CD4-positive, alpha-beta T cell treated with Interleukin-15 for 4 hours (primary cell): Measurements from ENCODE around the gene DPP10.

ENCODE experiments used
- DNase-seq: peaks from one replicate; pipeline ENCODE4 v3.0.0-alpha.2; 2020; ENCODE audit warnings: low spot score

Gene DPP10

GRCh38 chr2:115569547-115569946 is 1127.1 kb downstream of the DPP10 start:
- no peak for DNase-seq

DNA sequence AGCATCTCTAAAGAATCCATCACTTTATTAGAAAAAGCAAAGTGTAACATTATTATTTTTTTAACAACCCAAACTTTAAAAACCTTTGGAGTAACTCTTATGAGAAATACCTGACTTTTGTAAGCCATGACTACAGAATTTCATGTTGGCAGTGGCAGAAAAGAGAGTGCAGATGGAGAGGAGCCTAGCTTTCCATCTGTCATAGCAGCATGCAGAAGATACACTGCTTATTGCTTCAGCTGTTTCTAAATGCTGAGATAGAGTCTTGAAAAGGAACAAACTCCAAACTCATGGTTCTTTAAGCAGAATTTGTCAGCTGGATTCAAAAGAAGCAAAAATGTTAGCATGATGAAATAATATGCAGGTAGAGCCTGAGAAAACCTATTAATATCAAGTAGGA is 1130.3 kb downstream of the DPP10 start:
- DNase-seq = no peak

DNA sequence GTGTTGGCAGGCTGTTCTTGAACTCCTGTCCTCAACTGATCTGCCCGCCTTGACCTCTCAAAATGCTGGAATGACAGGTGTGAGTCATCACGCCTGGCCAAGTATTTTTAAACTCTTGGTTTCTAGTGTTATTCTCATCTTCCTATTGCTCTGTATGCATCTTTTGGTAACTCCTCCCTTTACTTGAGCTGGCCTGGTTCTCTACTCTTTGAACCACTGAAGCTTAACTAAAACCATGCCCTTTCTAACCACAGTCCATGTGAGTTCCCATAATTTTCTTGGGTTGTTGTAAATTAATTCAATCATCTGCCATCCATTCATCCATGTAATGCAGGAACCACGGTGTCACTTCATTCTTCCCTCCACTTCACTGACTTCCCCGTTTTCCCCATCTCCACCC is 1131.3 kb downstream of the DPP10 start:
- DNase-seq = no peak

DNA sequence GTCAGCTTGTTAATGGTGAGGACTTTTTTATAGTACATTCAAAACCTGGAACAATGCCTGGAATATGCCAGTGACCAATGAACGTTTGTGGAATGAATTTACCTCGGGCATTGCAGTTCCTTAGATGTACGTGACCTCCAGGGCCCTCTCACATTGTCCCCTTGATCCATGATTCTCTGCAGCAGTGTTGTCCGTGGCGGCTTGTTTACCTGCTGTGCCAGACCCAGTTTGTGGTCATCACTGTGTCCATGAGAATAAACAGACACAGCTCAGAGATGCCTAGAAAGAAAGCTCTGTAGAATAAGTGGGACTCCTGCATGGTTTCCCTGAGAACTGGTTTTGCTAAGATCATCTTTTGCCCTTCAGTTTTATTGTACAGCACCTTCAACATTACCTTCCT is 1132.2 kb downstream of the DPP10 start:
- no peak for DNase-seq

- DNase-seq = no peak
Measured at GRCh38 chr2:115580784-115581183, 1138.3 kb downstream of the DPP10 start.

- no peak for DNase-seq
Measured at GRCh38 chr2:115584507-115584906, 1142.1 kb downstream of the DPP10 start.

DNA sequence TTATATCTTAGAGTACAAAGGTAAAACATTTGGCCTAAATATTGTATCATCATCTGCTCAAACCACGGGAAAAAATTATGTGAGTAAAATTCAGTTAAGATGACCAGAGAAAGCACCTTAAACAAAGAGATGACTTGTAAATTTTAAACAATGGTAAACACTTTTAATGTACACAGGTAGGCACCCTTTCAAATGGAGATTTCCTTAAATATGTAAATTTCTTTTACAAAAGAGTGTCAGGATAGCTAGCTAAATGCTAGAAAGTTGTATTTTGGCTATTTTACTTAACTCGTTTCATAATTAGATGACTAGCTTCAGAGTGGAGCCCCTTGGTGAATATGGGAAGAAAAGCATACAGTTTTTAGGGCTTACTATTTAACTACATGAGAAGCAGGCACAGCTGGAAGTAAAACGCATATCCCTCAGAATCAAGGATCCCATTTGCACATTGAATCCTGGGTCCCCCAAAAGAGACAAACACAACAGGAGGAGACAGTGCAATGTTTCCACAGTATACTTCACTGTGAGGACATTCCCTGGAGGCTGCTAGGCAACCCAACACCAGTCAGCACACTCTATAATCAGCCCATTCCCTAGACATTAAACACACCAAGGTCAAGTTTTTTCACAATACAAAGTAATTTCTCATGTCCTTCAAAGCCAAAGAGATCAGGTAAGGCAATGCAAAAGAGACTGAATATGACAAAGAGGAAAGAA is 1154.4 kb downstream of the DPP10 start:
- DNase-seq = no peak

GRCh38 chr2:115603285-115603684 is 1160.8 kb downstream of the DPP10 start:
- DNase-seq = no peak

DNA sequence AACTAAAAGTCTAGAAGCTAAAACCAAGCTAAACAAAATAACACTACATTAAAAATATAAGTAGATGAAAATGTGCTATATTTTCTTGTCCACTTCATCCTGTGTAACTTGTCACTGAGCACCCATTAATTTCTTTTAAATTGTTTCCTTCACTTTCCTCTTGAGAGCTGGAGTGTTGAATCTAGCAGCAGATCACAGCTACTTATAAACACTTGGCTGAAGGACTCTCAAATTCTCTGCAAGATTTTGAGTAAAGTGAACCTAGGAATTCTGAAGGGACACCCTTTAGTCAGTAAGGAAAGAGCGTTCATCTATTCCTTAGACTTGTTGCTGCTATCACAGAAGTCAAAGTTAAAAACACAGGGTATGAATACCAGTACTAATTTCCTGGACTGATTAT is 1163.9 kb downstream of the DPP10 start:
- no peak for DNase-seq

DNA sequence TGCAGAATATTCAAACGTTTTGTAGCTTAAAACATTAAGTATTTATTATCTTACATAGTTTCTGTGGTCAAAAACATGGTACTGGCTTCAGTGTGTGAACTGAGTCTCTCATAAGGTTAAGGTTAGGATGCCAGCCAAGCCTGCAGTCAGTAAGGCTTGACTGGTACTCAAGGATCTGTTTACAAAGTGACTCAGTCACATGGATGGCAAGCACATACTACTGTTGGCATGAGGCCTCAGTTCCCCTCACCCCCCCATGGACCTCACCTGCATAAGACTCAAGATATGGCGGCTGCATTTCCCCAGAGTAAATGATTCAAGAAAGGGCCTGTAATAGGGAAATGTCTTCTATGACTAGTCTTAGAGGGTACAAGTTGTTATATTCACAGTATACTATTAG is 1167.5 kb downstream of the DPP10 start:
- no peak for DNase-seq

DNA sequence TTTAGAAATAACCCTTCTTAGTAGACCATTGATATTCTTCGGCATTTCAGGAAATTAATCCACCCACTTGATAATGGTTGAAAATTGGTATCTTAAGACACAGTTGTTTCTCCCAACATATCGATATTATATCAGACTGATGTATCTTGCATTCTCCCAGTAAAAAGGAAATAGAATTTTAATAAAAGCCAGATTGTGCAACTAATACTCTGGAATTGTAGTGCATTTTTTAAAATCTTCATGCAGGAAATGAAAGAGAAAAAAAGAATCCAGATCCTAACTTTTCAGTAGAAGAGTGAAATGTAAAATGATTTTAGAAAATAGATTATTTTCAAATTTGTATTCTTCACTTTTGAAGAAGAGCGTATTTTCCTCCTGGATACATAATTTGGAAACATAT is 1168.4 kb downstream of the DPP10 start:
- no peak for DNase-seq

DNA sequence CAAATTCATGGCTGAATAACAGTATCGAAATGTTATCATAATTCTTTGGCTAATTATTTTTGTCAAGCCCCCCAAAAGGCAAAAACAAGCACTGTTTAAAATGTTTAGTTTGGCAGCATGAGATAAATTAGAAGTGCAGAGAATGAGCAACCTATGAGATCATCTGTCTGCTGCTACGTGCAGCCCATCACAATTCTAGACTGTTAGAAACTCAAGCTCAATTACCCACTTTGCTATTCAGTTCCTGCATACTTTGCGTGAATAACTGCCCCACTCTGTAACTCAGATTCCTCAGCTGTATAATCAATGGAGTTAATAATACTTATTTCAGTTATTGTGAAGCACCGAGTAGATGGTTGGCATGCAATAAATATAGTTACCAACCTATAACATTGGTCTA is 1181.9 kb downstream of the DPP10 start:
- no peak for DNase-seq

DNA sequence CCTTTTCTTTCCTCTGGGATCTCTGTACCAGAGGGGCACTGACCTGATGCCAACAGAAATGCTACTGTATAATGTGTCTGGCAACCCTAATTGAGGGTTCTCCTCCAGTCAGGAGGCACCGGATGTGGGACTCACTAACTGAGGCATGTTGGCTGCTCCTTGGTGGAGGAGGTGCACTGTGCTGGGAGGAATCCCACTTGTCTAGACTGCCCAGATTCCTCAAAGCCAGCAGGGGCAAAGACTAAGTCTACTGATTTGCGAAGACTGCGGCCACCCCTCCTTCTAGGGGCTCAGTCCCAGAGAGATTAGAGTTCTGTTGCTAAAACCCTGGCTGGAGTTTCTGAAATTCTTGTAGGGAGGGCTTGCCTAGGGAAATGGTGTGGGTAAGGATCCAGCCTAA is 1192.1 kb downstream of the DPP10 start:
- no peak for DNase-seq

GRCh38 chr2:115635430-115635829 is 1193.0 kb downstream of the DPP10 start:
- no peak for DNase-seq

DNA sequence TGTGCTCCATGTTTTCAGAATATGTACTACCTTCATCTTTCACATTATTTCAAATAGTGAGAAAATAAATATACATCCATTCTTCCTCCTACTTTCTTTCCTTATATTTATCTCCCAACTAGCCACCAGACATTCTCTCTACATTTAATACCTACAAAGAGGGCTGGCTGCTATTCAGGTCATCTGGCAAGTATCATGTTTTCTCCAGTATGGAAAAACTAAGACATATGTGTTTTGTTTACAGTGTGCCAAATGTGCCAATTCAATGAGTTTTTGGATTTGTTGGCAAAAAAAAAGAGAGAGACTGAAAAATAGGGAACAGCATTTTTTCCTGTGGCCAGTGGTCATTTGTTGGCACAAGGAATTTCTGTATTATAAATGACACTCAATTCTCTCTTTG is 1207.3 kb downstream of the DPP10 start:
- no peak for DNase-seq

DNA sequence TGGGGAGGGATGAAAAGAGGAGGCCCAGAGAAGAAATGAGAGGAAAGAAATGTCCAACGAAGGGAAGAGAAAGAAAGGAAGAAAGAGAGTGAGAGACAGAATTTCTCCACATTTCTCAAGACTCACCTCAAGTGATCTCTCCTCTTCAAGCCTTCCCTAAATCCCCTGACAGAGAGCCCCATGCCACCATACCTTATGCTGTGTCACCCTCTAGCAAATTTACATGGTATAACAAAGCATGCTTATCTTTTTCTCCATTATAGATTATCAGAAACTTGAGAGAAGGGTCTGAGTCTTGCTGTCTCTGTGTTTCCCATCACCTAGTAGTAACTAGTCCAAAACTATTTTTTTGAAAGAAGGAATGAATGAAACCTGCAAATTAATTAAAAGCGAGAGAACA is 1208.4 kb downstream of the DPP10 start:
- DNase-seq = no peak

- DNase-seq = no peak
Measured at GRCh38 chr2:115652652-115653051, 1210.2 kb downstream of the DPP10 start.

DNA sequence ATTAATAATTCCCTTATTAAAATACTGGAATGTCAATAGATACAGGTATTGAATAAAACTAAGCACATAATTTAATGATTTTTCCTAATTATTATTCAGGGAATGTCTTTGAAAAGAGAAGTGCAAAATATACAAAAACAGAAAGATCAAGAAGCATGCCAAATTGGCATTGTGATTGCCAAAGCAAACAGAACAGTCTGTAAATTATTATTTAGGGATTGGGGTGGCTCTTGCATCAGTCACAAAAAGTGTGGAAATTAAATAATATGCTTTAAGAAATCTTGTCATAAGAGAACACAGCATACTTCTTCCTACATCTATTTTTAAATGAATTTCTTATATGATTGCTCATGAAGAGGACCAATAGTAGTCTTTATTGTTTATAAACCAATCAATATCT is 1211.9 kb downstream of the DPP10 start:
- DNase-seq = no peak

GRCh38 chr2:115678129-115678528 is 1235.7 kb downstream of the DPP10 start:
- no peak for DNase-seq

GRCh38 chr2:115684345-115684744 is 1241.9 kb downstream of the DPP10 start:
- no peak for DNase-seq

- DNase-seq = no peak
Measured at GRCh38 chr2:115691409-115691808, 1249.0 kb downstream of the DPP10 start.

DNA sequence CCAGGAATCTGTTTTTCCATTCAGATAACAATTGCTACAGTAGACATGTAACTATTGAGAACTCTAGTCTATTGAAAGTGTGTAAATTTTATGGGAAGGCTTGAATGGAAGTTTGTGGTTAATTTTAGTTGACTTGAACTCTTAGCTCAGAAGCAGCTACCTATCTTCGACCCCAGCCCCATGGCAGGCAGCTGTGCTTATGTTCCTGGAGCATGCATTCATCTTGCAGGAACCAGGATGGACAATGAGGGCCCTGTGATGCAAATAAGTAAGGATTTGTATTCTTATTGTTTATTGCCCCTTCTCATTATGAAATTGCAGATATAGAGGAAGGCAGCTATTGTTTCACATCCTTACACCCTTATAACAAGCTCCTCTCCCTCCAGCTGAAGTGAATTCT is 1252.2 kb downstream of the DPP10 start:
- no peak for DNase-seq

- no peak for DNase-seq
Measured at GRCh38 chr2:115733190-115733775, 1290.8 kb downstream of the DPP10 start.

GRCh38 chr2:115738111-115738510 is 1295.7 kb downstream of the DPP10 start:
- no peak for DNase-seq
